ENCODE measurements around the gene CDH4. TPM values are rescaled to one million over a fixed set of nuclear protein-coding genes. Genes with fewer than 3 reads are reported as not detected.

The CDH4 gene
- total and polyA plus RNA-seq, 2 of the 4 experiments (the other 2 are of a cell fraction): 1.6 to 3.5 TPM

DNA sequence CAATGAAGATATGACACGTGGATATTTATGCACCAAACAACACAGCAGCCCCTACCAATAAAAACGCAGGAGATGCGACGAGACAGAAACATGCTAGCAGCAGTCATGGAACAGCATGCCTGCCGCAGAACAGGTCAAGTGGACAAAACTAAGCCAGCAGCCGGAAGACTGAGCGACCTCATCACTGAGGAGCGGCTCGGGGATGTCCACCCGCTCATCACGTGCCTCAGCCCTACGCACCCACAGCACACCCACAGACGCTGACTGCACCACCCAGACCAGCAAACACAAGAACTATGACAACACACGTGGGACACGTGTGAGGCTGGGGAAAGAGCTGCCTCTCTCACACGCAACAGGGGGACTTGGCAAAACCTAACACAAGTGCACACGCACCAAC lies 731.9 kb downstream of the CDH4 start:
- 82% methylated on average over 8 of the region's 17 CpGs; no CpG with 5 or more reads in 1 of the 2 experiments for WGBS, 2 experiments (ENCODE audit: extremely low coverage in 2 of 2, insufficient read length in 1 of 2)
- Histone ChIP-seq H3K4me3 (ENCODE audit: insufficient read depth, low read depth, low read length) (no peak overlapping the region), H3K27ac (ENCODE audit: insufficient read depth, low read length) (no peak overlapping the region), H2AFZ (replicated peaks; ENCODE audit: low read length, poor library complexity) (no peak overlapping the region), H3K27me3 (ENCODE audit: control insufficient read depth, insufficient read depth, low read length) (no peaks in the 10 kb centered on the region), H3K4ac (ENCODE audit: low read depth, low read length) (no peak overlapping the region), H3K36me3 (ENCODE audit: control insufficient read depth, insufficient read depth, low read length) (peaks cover 16% of the 10 kb centered on the region), H3K9me3 (ENCODE audit: control insufficient read depth, insufficient read depth, low read length) (no peaks in the 10 kb centered on the region), H3K14ac (replicated peaks; ENCODE audit: low read depth, low read length) (no peak overlapping the region), H3K4me1 (ENCODE audit: control insufficient read depth, insufficient read depth, low read length) (no peaks in the 10 kb centered on the region), H2BK5ac (ENCODE audit: low read depth, low read length, poor library complexity, severe bottlenecking) (no peak overlapping the region), H4K8ac (ENCODE audit: low read depth in 2 of 2, low read length in 2 of 2) (no peak overlapping the region), H2BK20ac (ENCODE audit: low read depth, low read length) (no peak overlapping the region), H4K5ac (ENCODE audit: low read depth, low read length) (no peak overlapping the region), H2BK120ac (ENCODE audit: low read depth, low read length) (no peak overlapping the region), H4K91ac (ENCODE audit: insufficient read depth, low read depth, low read length) (no peak overlapping the region), H3K56ac (ENCODE audit: extremely low read depth, insufficient read depth, low read length) (no peak overlapping the region), H3K9me1 (ENCODE audit: insufficient read depth, low read length) (peaks cover 2% of the 10 kb centered on the region; the same call in 1 of the 2 replicates), H4K20me1 (ENCODE audit: insufficient read depth, low read length) (no peaks in the 10 kb centered on the region; the same call in 1 of the 2 replicates), H2BK15ac (ENCODE audit: low read depth, low read length) (no peak overlapping the region), H3K18ac (ENCODE audit: low read depth, low read length) (no peak overlapping the region), H3K23ac (ENCODE audit: low read depth, low read length) (no peak overlapping the region), H3K4me2 (ENCODE audit: low read depth, low read length) (no peak overlapping the region), H3K79me1 (ENCODE audit: low read depth in 1 of 2, low read length in 2 of 2) (peaks cover 4 to 6% of the 10 kb centered on the region in 2 experiments), H2AK5ac (ENCODE audit: low read depth, low read length) (no peak overlapping the region), H3K9ac (ENCODE audit: low read depth, low read length) (no peak overlapping the region), H2AK9ac (replicated peaks; ENCODE audit: low read depth, low read length, poor library complexity) (no peak overlapping the region)
- DNase-seq (no peak), ATAC-seq (ENCODE audit: low read depth) (no peak)
- ChIA-PET CTCF (no interaction called here), POLR2A (ENCODE audit: unreplicated experiment) (no interaction called here)
- TF ChIP-seq RAD21 (IDR thresholded peaks at IDR 0.05; ENCODE audit: low read length) (no peak), MAFK (IDR thresholded peaks at IDR 0.05; ENCODE audit: low read depth, low read length) (no peak), RCOR1 (IDR thresholded peaks at IDR 0.05; ENCODE audit: insufficient replicate concordance, low read length) (no peak), RFX5 (IDR thresholded peaks at IDR 0.05; ENCODE audit: low read depth, low read length) (no peak), FOS (IDR thresholded peaks at IDR 0.05; ENCODE audit: low read depth, low read length) (no peak), MAZ (IDR thresholded peaks at IDR 0.05; ENCODE audit: borderline replicate concordance, low read depth, low read length) (no peak), NFE2L2 (IDR thresholded peaks at IDR 0.05; ENCODE audit: low read depth, low read length) (no peak), POLR2A (IDR thresholded peaks at IDR 0.05; ENCODE audit: low read depth, low read length) (no peak), CHD1 (IDR thresholded peaks at IDR 0.05; ENCODE audit: low read depth, low read length) (no peak), SMC3 (IDR thresholded peaks at IDR 0.05; ENCODE audit: low read depth, low read length) (no peak), BHLHE40 (IDR thresholded peaks at IDR 0.05; ENCODE audit: low read depth, low read length) (no peak), CEBPB (IDR thresholded peaks at IDR 0.05; ENCODE audit: low read depth, low read length) (no peak), MXI1 (IDR thresholded peaks at IDR 0.05; ENCODE audit: borderline replicate concordance, low read depth, low read length) (no peak)
- TF ChIP-seq, protein P1, sequence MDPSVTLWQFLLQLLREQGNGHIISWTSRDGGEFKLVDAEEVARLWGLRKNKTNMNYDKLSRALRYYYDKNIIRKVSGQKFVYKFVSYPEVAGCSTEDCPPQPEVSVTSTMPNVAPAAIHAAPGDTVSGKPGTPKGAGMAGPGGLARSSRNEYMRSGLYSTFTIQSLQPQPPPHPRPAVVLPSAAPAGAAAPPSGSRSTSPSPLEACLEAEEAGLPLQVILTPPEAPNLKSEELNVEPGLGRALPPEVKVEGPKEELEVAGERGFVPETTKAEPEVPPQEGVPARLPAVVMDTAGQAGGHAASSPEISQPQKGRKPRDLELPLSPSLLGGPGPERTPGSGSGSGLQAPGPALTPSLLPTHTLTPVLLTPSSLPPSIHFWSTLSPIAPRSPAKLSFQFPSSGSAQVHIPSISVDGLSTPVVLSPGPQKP (IDR thresholded peaks at IDR 0.05; ENCODE audit: borderline replicate concordance, low read depth, low read length): no peak
- TF ChIP-seq, protein P2, sequence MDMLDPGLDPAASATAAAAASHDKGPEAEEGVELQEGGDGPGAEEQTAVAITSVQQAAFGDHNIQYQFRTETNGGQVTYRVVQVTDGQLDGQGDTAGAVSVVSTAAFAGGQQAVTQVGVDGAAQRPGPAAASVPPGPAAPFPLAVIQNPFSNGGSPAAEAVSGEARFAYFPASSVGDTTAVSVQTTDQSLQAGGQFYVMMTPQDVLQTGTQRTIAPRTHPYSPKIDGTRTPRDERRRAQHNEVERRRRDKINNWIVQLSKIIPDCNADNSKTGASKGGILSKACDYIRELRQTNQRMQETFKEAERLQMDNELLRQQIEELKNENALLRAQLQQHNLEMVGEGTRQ (IDR thresholded peaks at IDR 0.05; ENCODE audit: low read depth, low read length): no peak
- TF ChIP-seq, protein P3, sequence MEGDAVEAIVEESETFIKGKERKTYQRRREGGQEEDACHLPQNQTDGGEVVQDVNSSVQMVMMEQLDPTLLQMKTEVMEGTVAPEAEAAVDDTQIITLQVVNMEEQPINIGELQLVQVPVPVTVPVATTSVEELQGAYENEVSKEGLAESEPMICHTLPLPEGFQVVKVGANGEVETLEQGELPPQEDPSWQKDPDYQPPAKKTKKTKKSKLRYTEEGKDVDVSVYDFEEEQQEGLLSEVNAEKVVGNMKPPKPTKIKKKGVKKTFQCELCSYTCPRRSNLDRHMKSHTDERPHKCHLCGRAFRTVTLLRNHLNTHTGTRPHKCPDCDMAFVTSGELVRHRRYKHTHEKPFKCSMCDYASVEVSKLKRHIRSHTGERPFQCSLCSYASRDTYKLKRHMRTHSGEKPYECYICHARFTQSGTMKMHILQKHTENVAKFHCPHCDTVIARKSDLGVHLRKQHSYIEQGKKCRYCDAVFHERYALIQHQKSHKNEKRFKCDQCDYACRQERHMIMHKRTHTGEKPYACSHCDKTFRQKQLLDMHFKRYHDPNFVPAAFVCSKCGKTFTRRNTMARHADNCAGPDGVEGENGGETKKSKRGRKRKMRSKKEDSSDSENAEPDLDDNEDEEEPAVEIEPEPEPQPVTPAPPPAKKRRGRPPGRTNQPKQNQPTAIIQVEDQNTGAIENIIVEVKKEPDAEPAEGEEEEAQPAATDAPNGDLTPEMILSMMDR (conservative IDR thresholded peaks at IDR 0.05; ENCODE audit: low read depth, low read length): no peak
- BruUV-seq (replicated peaks): no TSS peak
- intact Hi-C loops (cut with micrococcal nuclease) (no loop called here), dilution Hi-C loops (cut with HindIII; ENCODE audit: low sequenced_read_pairs, unreplicated experiment) (no loop called here), in situ Hi-C loops (cut with MboI; ENCODE audit: low sequenced_read_pairs) (no loop called here)

Measured in IMR-90 (cell line).